Measurements from ENCODE around the gene GLYR1.

The GLYR1 gene

DNA sequence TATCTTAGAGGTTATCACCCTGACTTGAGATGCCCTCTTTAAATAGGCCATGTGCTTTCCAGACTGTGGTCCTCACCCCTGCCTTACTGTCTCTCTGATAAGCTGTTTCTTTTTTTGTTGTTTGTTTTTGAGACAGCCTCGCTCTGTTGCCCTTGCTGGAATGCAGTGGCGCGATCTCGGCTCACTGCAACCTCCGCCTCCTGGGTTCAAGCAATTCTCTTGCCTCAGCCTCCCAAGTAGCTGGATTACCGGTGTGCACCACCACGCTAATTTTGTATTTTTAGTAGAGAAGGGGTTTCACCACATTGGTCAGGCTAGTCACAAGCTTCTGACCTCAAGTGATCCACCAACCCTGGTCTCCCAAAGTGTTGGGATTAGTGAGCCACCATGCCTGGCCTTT, 58.2 kb downstream of the GLYR1 start:
- TF ChIP-seq, protein P1, sequence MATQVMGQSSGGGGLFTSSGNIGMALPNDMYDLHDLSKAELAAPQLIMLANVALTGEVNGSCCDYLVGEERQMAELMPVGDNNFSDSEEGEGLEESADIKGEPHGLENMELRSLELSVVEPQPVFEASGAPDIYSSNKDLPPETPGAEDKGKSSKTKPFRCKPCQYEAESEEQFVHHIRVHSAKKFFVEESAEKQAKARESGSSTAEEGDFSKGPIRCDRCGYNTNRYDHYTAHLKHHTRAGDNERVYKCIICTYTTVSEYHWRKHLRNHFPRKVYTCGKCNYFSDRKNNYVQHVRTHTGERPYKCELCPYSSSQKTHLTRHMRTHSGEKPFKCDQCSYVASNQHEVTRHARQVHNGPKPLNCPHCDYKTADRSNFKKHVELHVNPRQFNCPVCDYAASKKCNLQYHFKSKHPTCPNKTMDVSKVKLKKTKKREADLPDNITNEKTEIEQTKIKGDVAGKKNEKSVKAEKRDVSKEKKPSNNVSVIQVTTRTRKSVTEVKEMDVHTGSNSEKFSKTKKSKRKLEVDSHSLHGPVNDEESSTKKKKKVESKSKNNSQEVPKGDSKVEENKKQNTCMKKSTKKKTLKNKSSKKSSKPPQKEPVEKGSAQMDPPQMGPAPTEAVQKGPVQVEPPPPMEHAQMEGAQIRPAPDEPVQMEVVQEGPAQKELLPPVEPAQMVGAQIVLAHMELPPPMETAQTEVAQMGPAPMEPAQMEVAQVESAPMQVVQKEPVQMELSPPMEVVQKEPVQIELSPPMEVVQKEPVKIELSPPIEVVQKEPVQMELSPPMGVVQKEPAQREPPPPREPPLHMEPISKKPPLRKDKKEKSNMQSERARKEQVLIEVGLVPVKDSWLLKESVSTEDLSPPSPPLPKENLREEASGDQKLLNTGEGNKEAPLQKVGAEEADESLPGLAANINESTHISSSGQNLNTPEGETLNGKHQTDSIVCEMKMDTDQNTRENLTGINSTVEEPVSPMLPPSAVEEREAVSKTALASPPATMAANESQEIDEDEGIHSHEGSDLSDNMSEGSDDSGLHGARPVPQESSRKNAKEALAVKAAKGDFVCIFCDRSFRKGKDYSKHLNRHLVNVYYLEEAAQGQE (IDR thresholded peaks at IDR 0.05; ENCODE audit: insufficient read depth in 1 of 2, low read depth in 2 of 2, low read length in 2 of 2) = no peak
- TF ChIP-seq FOXP2 (optimal IDR thresholded peaks at IDR 0.05; ENCODE audit: borderline replicate concordance, extremely low read depth, extremely low read length, insufficient read depth) = no peak
- no peak for TF ChIP-seq TAF1 (IDR thresholded peaks at IDR 0.05; ENCODE audit: borderline replicate concordance, insufficient read depth, low read length)
- TF ChIP-seq SIN3A (IDR thresholded peaks at IDR 0.05; ENCODE audit: borderline replicate concordance, insufficient read depth, low read length) = no peak
- no peak for TF ChIP-seq POLR2AphosphoS5 (IDR thresholded peaks at IDR 0.05; ENCODE audit: low read depth, low read length)

DNA sequence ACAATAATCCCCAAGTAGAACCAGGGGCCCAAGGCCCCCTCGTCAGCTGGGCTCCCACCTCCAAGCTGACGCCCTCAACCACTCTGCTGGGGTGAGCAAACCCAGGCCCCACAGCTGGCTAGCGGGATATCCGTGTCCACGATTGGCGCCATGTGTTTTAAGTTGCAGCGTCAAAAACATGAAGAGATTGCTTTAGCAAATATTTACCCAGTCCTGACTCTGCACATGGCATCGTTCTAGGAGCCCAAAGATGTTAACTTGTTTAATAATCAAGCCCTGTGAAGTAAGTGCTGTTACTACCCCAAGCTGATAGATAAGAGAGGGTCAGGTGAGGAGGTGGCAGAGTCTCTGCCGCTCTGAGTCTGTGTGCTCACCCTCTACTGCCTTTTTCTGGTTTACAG, 58.6 kb downstream of the GLYR1 start:
- TF ChIP-seq, protein P1 (IDR thresholded peaks at IDR 0.05; ENCODE audit: insufficient read depth in 1 of 2, low read depth in 2 of 2, low read length in 2 of 2) = no peak
- TF ChIP-seq SIN3A (IDR thresholded peaks at IDR 0.05; ENCODE audit: borderline replicate concordance, insufficient read depth, low read length) = no peak
- no peak for TF ChIP-seq FOXP2 (optimal IDR thresholded peaks at IDR 0.05; ENCODE audit: borderline replicate concordance, extremely low read depth, extremely low read length, insufficient read depth)
- no peak for TF ChIP-seq POLR2AphosphoS5 (IDR thresholded peaks at IDR 0.05; ENCODE audit: low read depth, low read length)
- TF ChIP-seq TAF1 (IDR thresholded peaks at IDR 0.05; ENCODE audit: borderline replicate concordance, insufficient read depth, low read length) = no peak

DNA sequence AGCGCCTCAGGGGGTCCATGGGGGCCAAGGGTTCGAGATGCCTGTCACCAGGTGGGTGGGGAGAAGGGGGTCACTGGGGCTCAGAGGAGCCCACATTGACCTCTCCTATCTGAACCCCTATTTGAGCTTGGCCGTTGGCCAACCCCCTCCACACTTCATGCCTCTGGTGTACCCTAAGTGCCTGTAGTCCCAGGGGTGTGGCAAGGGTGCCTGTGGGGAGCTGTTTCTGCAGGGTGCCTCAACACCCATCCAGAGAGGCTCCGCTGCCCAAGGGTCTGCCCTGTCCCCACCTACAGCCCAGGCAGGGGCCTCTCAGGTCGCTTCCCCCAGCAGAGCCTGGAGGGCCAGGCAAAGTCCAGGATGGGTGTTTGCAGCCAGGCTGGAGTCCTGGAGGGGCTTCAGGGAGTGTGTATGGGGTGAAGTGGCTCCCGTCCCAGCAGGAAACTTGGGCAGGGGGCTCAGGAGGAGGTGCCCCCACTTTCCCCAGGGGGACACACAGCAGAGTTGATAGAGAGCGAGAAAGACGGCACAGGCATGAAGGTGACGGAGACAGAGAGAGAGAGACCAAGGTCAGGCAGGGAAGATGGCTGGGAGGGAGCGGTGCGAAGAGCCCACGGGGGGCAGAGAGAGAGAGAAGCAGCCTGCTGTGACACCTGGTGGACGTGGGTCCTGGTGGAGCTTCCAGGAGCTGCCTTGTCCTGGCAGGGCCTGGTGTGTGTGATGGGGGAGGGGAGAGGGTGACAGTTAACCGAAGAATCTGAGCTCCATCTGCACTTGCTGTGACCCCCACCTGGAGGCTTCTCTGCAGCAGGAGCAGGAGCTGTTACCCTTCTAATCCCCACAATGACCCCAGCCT, 59.2 kb downstream of the GLYR1 start, which contains the start of gene SEPTIN12:
SEPTIN12 (minus strand) TSS at position 719 of the 856 bp plus-strand sequence; CDS start at position 19, 700 bp downstream.
- TF ChIP-seq, protein P1 (IDR thresholded peaks at IDR 0.05; ENCODE audit: insufficient read depth in 1 of 2, low read depth in 2 of 2, low read length in 2 of 2) = no peak
- no peak for TF ChIP-seq TAF1 (IDR thresholded peaks at IDR 0.05; ENCODE audit: borderline replicate concordance, insufficient read depth, low read length)
- TF ChIP-seq FOXP2 (optimal IDR thresholded peaks at IDR 0.05; ENCODE audit: borderline replicate concordance, extremely low read depth, extremely low read length, insufficient read depth) = no peak
- no peak for TF ChIP-seq POLR2AphosphoS5 (IDR thresholded peaks at IDR 0.05; ENCODE audit: low read depth, low read length)

DNA sequence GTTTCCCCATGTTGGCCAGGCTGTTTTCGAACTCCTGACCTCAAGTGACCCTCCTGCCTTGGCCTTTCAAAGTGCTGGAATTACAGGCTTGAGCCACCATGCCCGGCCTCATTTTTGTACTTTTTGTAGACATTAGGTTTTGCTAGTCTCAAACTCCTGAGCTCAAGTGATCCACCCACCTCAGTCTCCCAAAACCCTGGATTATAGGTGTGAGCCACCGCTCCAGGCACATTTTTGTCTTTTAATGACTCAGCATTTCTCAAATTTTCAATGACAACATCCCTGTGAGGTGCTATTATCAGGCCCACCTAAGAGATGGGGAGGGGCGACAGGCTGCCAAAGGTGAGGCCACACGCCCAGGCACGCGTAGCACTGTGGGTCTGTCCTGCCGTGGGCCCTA, 60.0 kb downstream of the GLYR1 start:
- no peak for TF ChIP-seq FOXP2 (optimal IDR thresholded peaks at IDR 0.05; ENCODE audit: borderline replicate concordance, extremely low read depth, extremely low read length, insufficient read depth)
- no peak for TF ChIP-seq TAF1 (IDR thresholded peaks at IDR 0.05; ENCODE audit: borderline replicate concordance, insufficient read depth, low read length)
- no peak for TF ChIP-seq POLR2AphosphoS5 (IDR thresholded peaks at IDR 0.05; ENCODE audit: low read depth, low read length)
- no peak for TF ChIP-seq SIN3A (IDR thresholded peaks at IDR 0.05; ENCODE audit: borderline replicate concordance, insufficient read depth, low read length)
- TF ChIP-seq, protein P1 (IDR thresholded peaks at IDR 0.05; ENCODE audit: insufficient read depth in 1 of 2, low read depth in 2 of 2, low read length in 2 of 2) = no peak
